ENCODE data around the gene UBA3.

DNA sequence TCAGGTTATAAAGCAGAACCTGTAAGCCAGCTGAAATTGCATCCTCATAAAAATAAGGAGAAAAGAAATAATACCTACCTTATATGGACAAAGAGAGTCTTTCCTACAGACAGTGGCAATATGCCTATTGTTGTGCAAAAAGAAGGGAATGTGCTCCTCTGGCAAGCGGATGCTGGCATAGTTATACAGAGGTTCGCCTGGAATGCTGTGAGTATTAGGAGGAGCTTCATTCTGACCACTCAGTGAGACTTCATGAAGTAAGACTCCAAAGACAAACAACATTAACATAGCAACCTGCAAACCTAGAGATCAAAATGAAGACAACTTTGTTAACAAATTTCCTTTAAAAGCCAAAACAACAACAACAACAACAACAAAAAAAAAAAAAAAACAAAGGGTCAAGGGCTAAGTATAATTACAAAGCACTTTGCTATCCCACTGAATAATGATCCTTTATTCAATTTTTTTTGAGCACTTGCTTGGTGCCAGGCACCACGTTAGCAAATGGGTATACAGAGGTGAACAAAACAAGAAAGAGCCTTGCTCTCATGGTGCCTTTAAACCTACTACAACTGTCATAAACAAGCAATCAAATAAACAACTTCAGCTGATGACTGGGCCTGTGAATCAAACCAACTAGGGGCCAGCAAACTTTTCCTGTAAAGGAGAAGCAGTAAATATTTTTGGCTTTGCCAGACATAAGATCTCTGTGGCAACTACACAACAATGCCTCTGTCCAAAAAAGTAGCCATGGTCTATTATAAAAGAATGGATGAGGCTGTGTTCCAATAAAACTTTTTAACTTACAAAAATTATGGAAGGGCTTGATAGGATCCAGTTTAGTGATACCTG is 70.4 kb downstream of the UBA3 start:
- TF ChIP-seq, protein P1, sequence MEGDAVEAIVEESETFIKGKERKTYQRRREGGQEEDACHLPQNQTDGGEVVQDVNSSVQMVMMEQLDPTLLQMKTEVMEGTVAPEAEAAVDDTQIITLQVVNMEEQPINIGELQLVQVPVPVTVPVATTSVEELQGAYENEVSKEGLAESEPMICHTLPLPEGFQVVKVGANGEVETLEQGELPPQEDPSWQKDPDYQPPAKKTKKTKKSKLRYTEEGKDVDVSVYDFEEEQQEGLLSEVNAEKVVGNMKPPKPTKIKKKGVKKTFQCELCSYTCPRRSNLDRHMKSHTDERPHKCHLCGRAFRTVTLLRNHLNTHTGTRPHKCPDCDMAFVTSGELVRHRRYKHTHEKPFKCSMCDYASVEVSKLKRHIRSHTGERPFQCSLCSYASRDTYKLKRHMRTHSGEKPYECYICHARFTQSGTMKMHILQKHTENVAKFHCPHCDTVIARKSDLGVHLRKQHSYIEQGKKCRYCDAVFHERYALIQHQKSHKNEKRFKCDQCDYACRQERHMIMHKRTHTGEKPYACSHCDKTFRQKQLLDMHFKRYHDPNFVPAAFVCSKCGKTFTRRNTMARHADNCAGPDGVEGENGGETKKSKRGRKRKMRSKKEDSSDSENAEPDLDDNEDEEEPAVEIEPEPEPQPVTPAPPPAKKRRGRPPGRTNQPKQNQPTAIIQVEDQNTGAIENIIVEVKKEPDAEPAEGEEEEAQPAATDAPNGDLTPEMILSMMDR (IDR thresholded peaks at IDR 0.05) = no peak
- no peak for TF ChIP-seq POLR2AphosphoS5 (IDR thresholded peaks at IDR 0.05)
- TF ChIP-seq POLR2A (IDR thresholded peaks at IDR 0.05) = no peak
- TF ChIP-seq EP300 (IDR thresholded peaks at IDR 0.05) = no peak

All from suprapubic skin (tissue), 4 donors.